GM12878 (cell line): ENCODE results near the gene BMP7. TPM values are rescaled to one million over a fixed set of nuclear protein-coding genes. Genes with fewer than 3 reads are reported as not detected.

Source experiments
- ATAC-seq: fragments of 200-7000 bp; cut with Tn5 transposase; 3 replicates; pipeline ENCODE4 v1.9.1; 2020; ENCODE audit warnings: mild to moderate bottlenecking, moderate library complexity
- BruUV-seq: library from RNA; stranded (reverse); fragments of 400-500 nt; replicated peaks from 2 replicates; lab custom pipeline; 2021; lab: Mats Ljungman, UMichigan
- CTCF ChIA-PET: fragments of 300-600 bp; sonication (Branson Sonifier 250); formaldehyde crosslinking; extraction: SDS; loops from one replicate; lab custom pipeline; 2021; ENCODE audit warnings: inconsistent platforms; lab: Yijun Ruan, JAX
- POLR2A ChIA-PET: fragments of 350-600 bp; formaldehyde crosslinking; extraction: SDS; loops from one replicate; lab custom pipeline; 2021; ENCODE audit warnings: inconsistent platforms; lab: Charles Lee
- RAD21 ChIA-PET: fragments of 300-600 bp; sonication (Branson Sonifier 250); formaldehyde crosslinking; loops from one replicate; lab custom pipeline; 2023; ENCODE audit warnings: antibody characterized with exemption; ENCODE audit not compliant: unreplicated experiment; lab: Charles Lee
- SMC1A ChIA-PET: fragments of 300-600 bp; sonication (Branson Sonifier 250); formaldehyde crosslinking; loops from one replicate; lab custom pipeline; 2023; ENCODE audit not compliant: unreplicated experiment, uncharacterized antibody; lab: Charles Lee
- DNase-seq: peaks from one replicate; pipeline ENCODE4 v3.0.0-alpha.2; 2011; ENCODE audit warnings: low read depth, low spot score
- FAIRE-seq: peaks from 3 replicates; lab custom pipeline; 2011; peaks lifted over from hg19 to GRCh38; lab: Jason Lieb, UNC
- H2AFZ ChIP-seq: 2 replicates; pipeline ENCODE4 v1.6.0; 2011; ENCODE audit warnings: low read depth, low read length, control low read depth; ENCODE audit not compliant: control insufficient read depth
- H3K27ac ChIP-seq: 2 replicates; pipeline ENCODE4 v1.5.1; 2011; ENCODE audit warnings: control low read depth; ENCODE audit not compliant: control insufficient read depth, insufficient read depth
- H3K27me3 ChIP-seq, 2 experiments: replicated peaks in 1 of 2; 2 replicates each; pipeline versions ENCODE4 v1.6.0 to v1.6.1; 2011; ENCODE audit warnings: low read length in 1 of 2; ENCODE audit not compliant: control insufficient read depth in 2 of 2, insufficient read depth in 2 of 2
- H3K36me3 ChIP-seq, 2 experiments: 2 replicates each; pipeline ENCODE4 v1.5.1; 2011; ENCODE audit warnings: low read length in 1 of 2; ENCODE audit not compliant: control insufficient read depth in 2 of 2, insufficient read depth in 2 of 2
- H3K4me1 ChIP-seq: 2 replicates; pipeline ENCODE4 v1.6.1; 2011; ENCODE audit warnings: mild to moderate bottlenecking, low read length, moderate library complexity, mixed read lengths; ENCODE audit not compliant: control insufficient read depth, insufficient read depth
- H3K4me2 ChIP-seq: 2 replicates; pipeline ENCODE4 v1.6.0; 2011; ENCODE audit warnings: control low read depth; ENCODE audit not compliant: control insufficient read depth, insufficient read depth
- H3K4me3 ChIP-seq: fragments of 200-600 bp; sonication (generic); 2 replicates; pipeline ENCODE4 v1.5.1; 2016
- H3K79me2 ChIP-seq: 2 replicates; pipeline ENCODE4 v1.6.0; 2011; ENCODE audit warnings: low read length; ENCODE audit not compliant: control insufficient read depth, insufficient read depth
- H3K9ac ChIP-seq: 2 replicates; pipeline ENCODE4 v1.8.0; 2011; ENCODE audit warnings: low read length, control low read depth, mixed read lengths; ENCODE audit not compliant: control insufficient read depth, insufficient read depth
- H3K9me3 ChIP-seq: replicated peaks from 3 replicates; pipeline ENCODE4 v1.5.1; 2011; ENCODE audit warnings: mild to moderate bottlenecking, low read length; ENCODE audit not compliant: control insufficient read depth, insufficient read depth
- H4K20me1 ChIP-seq: 2 replicates; pipeline ENCODE4 v1.6.0; 2011; ENCODE audit not compliant: control insufficient read depth, insufficient read depth
- BRCA1 ChIP-seq: IDR thresholded peaks from 2 replicates; pipeline ENCODE4 v1.6.1; 2011; ENCODE audit warnings: low read depth, low read length, improper control_type of control experiment
- CHD1 ChIP-seq: IDR thresholded peaks from 2 replicates; pipeline ENCODE4 v1.6.1; 2012; ENCODE audit warnings: low read depth, low read length, improper control_type of control experiment
- CUX1 ChIP-seq: IDR thresholded peaks from 2 replicates; pipeline ENCODE4 v1.6.1; 2012; ENCODE audit warnings: improper control_type of control experiment, low read depth, low read length; ENCODE audit not compliant: insufficient replicate concordance
- JUNB ChIP-seq: IDR thresholded peaks from 2 replicates; pipeline ENCODE4 v1.6.1; 2016; ENCODE audit warnings: antibody characterized with exemption, mild to moderate bottlenecking
- MYB ChIP-seq: fragments of 150-350 bp; IDR thresholded peaks from 2 replicates; pipeline ENCODE4 v1.6.1; 2014; ENCODE audit warnings: mild to moderate bottlenecking, low read depth, low read length, borderline replicate concordance
- RAD51 ChIP-seq: fragments of 450-650 bp; IDR thresholded peaks from 2 replicates; pipeline ENCODE4 v1.6.1; 2016; ENCODE audit warnings: moderate library complexity, mild to moderate bottlenecking, inconsistent platforms
- RFX5 ChIP-seq: IDR thresholded peaks from 2 replicates; pipeline ENCODE4 v1.6.1; 2011; ENCODE audit warnings: low read depth, low read length, improper control_type of control experiment
- SREBF2 ChIP-seq: IDR thresholded peaks from 2 replicates; pipeline ENCODE4 v1.6.1; 2012; ENCODE audit warnings: mild to moderate bottlenecking, low read length
- STAT1 ChIP-seq: fragments of 450-650 bp; conservative IDR thresholded peaks from 2 replicates; pipeline ENCODE4 v1.6.1; 2014; ENCODE audit warnings: antibody characterized with exemption, mild to moderate bottlenecking
- TBL1XR1 ChIP-seq: IDR thresholded peaks from 2 replicates; pipeline ENCODE4 v1.6.1; 2012; ENCODE audit warnings: low read depth, low read length, improper control_type of control experiment
- TCF7 ChIP-seq: IDR thresholded peaks from 2 replicates; pipeline ENCODE4 v1.6.1; 2014; ENCODE audit warnings: antibody characterized with exemption, borderline replicate concordance
- USF1 ChIP-seq: IDR thresholded peaks from 2 replicates; pipeline ENCODE4 v1.6.1; 2011; ENCODE audit warnings: borderline replicate concordance, low read depth, mild to moderate bottlenecking, moderate library complexity, mixed read lengths, low read length; ENCODE audit not compliant: insufficient read depth; ENCODE audit errors: extremely low read length
- WGBS: methylation state at CpG from one replicate; pipeline ENCODE4 v1.1.6; 2016; ENCODE audit warnings: low lambda C conversion rate; ENCODE audit not compliant: insufficient replicate concordance, insufficient coverage; ENCODE audit errors: missing lambda C conversion rate; 5-methylcytosine and 5-hydroxymethylcytosine counted together
- in situ Hi-C: fragments of 300-500 bp; cut with MboI; formaldehyde crosslinking; loops from 9 replicates; pipeline ENCODE4 v1.14.3; 2018; ENCODE audit warnings: mixed read lengths
- intact Hi-C: fragments of 100-400 bp; cut with micrococcal nuclease; formaldehyde crosslinking; loops from one replicate; pipeline ENCODE4 v1.14.2; 2022; ENCODE audit not compliant: unreplicated experiment
- polyA plus RNA-seq, 11 experiments: library from polyadenylated mRNA; depleted of rRNA in 4 of 11; unstranded in 6 of 11; stranded (reverse) in 5 of 11; fragments of >200 nt; fragmentation: Nextera tagmentation in 4 of 11; fragmentation: Illumina TruSeq in 1 of 11; extraction: Ambion mirVana in 4 of 11; extraction: Trizol in 1 of 11; gene quantifications; 1 replicate in 1 of 11; 2 replicates in 10 of 11; pipeline versions ENCODE4 v1.2.1 to v1.2.3, GENCODE V29; 2011 to 2016; ENCODE audit warnings: inconsistent platforms in 2 of 11, missing spikeins in 2 of 11, low read depth in 1 of 11
- total RNA-seq, 4 experiments: library from RNA; depleted of rRNA in 3 of 4; stranded (reverse); fragments of >200 nt in 3 of 4; fragmentation: Illumina TruSeq in 1 of 4; extraction: Trizol in 1 of 4; gene quantifications; 2 replicates each; pipeline versions ENCODE4 v1.2.1 to v1.2.3, GENCODE V29; 2013 to 2021
- TF ChIP-seq, protein P1 (sequence below): fragments of 450-650 bp; formaldehyde crosslinking; IDR thresholded peaks from 2 replicates; pipeline ENCODE4 v1.4.0; 2022; ENCODE audit warnings: mild to moderate bottlenecking, moderate library complexity

BMP7 gene
- total and polyA plus RNA-seq, 10 of the 15 experiments (the other 5 are each of a cell fraction or from before 2014, with no cell fraction given) = 0.18 to 0.51 (median 0.28) TPM; not detected in 7

DNA sequence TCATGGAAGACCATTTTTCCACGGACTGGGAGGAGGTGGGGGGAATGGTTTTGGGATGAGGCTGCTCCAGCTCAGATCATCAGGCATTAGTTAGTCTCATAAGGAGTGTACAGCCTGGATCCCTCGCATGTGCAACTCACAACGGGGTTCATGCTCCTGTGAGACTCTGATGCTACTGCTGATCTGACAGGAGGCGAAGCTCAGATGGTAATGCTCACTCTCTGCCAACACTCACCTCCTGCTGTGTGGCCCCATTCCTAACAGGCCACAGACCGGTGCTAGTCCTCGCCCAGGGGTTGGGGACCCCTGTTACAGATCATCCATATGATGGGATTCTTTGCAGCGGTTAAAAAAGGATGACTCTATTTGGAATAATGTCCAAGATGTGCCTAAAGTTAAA lies 27.6 kb upstream of the BMP7 start:
- Histone ChIP-seq H3K4me1 (no peaks in the 10 kb centered on the region), H2AFZ (no peak overlapping the region), H3K4me3 (no peak overlapping the region), H3K27ac (no peak overlapping the region), H3K4me2 (no peak overlapping the region), H3K9ac (no peak overlapping the region), H4K20me1 (no peaks in the 10 kb centered on the region), H3K27me3 (peaks cover 5 to 9% of the 10 kb centered on the region in 2 experiments; a peak in 3 of 4 replicates), H3K79me2 (no peaks in the 10 kb centered on the region), H3K36me3 (no peaks in the 10 kb centered on the region), H3K9me3 (no peaks in the 10 kb centered on the region)
- 8% methylated on average over 7 of the region's 7 CpGs for whole genome bisulfite sequencing
- DNase-seq (no peak), FAIRE-seq (no peak), ATAC-seq (no peak)
- TF ChIP-seq MYB (no peak), BRCA1 (no peak), CUX1 (no peak), STAT1 (no peak), TBL1XR1 (no peak), SREBF2 (no peak), TCF7 (no peak), RAD51 (no peak), JUNB (no peak), USF1 (no peak), CHD1 (no peak), RFX5 (no peak)
- TF ChIP-seq, protein P1, sequence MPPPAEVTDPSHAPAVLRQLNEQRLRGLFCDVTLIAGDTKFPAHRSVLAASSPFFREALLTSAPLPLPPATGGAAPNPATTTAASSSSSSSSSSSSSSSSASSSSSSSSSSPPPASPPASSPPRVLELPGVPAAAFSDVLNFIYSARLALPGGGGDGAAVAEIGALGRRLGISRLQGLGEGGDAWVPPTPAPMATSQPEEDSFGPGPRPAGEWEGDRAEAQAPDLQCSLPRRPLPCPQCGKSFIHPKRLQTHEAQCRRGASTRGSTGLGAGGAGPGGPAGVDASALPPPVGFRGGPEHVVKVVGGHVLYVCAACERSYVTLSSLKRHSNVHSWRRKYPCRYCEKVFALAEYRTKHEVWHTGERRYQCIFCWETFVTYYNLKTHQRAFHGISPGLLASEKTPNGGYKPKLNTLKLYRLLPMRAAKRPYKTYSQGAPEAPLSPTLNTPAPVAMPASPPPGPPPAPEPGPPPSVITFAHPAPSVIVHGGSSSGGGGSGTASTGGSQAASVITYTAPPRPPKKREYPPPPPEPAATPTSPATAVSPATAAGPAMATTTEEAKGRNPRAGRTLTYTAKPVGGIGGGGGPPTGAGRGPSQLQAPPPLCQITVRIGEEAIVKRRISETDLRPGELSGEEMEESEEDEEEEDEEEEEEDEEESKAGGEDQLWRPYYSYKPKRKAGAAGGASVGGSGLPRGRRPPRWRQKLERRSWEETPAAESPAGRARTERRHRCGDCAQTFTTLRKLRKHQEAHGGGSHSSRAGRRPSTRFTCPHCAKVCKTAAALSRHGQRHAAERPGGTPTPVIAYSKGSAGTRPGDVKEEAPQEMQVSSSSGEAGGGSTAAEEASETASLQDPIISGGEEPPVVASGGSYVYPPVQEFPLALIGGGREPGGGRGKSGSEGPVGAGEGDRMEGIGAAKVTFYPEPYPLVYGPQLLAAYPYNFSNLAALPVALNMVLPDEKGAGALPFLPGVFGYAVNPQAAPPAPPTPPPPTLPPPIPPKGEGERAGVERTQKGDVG (CRISPR knock-in tag) = no peak
- ChIA-PET SMC1A (no interaction called here), POLR2A (no interaction called here), RAD21 (no interaction called here), CTCF (no interaction called here)
- in situ Hi-C loops = no loop called here
- intact Hi-C loops = no loop called here
- BruUV-seq = no TSS peak
